HepG2 (cell line): Measurements from ENCODE around the gene GATD1. TPM values are rescaled to one million over a fixed set of nuclear protein-coding genes. Genes with fewer than 3 reads are reported as not detected.

Experiments
- EP300 ChIP-seq, 3 experiments: sonication (generic) in 1 of 3; formaldehyde crosslinking in 1 of 3; IDR thresholded peaks; 2 replicates each; pipeline versions ENCODE4 v1.5.1 to v1.6.1; 2011 to 2020; ENCODE audit warnings: low read depth in 2 of 3, low read length in 2 of 3, borderline replicate concordance in 1 of 3, improper control_type of control experiment in 1 of 3, mild to moderate bottlenecking in 1 of 3, missing genetic modification reagents in 1 of 3, moderate library complexity in 1 of 3
- FIP1L1 ChIP-seq: fragments of 200-400 bp; formaldehyde crosslinking; IDR thresholded peaks from 2 replicates; pipeline ENCODE4 v1.6.1; 2018; ENCODE audit warnings: low read depth, mild to moderate bottlenecking, low read length, moderate library complexity, borderline replicate concordance; ENCODE audit not compliant: insufficient read depth
- HOXA7 ChIP-seq: sonication (generic); formaldehyde crosslinking; IDR thresholded peaks from 2 replicates; pipeline ENCODE4 v1.8.1; 2022; ENCODE audit warnings: mild to moderate bottlenecking, missing genetic modification reagents, moderate library complexity
- ISL2 ChIP-seq: sonication (generic); formaldehyde crosslinking; IDR thresholded peaks from 2 replicates; pipeline ENCODE4 v1.5.0; 2020; ENCODE audit warnings: missing genetic modification reagents
- KDM2A ChIP-seq: sonication (generic); formaldehyde crosslinking; IDR thresholded peaks from 2 replicates; pipeline ENCODE4 v1.4.0; 2020; ENCODE audit warnings: low read depth, missing genetic modification reagents, borderline replicate concordance
- PLRG1 ChIP-seq: fragments of 450-650 bp; conservative IDR thresholded peaks from 2 replicates; pipeline ENCODE4 v1.6.1; 2016
- POLR2G ChIP-seq: fragments of 200-400 bp; formaldehyde crosslinking; IDR thresholded peaks from 2 replicates; pipeline ENCODE4 v1.6.1; 2018; ENCODE audit warnings: mild to moderate bottlenecking, low read depth, low read length, moderate library complexity
- SMAD3 ChIP-seq: sonication (generic); formaldehyde crosslinking; IDR thresholded peaks from 2 replicates; pipeline ENCODE4 v1.4.0; 2020; ENCODE audit warnings: missing genetic modification reagents
- SMARCE1 ChIP-seq: fragments of 450-650 bp; IDR thresholded peaks from 2 replicates; pipeline ENCODE4 v1.6.1; 2017; ENCODE audit warnings: borderline replicate concordance
- SRSF1 ChIP-seq: fragments of 200-400 bp; formaldehyde crosslinking; optimal IDR thresholded peaks from 2 replicates; pipeline ENCODE3; 2017; ENCODE audit warnings: mild to moderate bottlenecking, low read depth, low read length, moderate library complexity
- THYN1 ChIP-seq: sonication (generic); formaldehyde crosslinking; IDR thresholded peaks from 2 replicates; pipeline ENCODE4 v1.8.1; 2023; ENCODE audit warnings: low read depth, mild to moderate bottlenecking, moderate library complexity, missing genetic modification reagents, borderline replicate concordance
- ZNF124 ChIP-seq: sonication (generic); formaldehyde crosslinking; IDR thresholded peaks from 2 replicates; pipeline ENCODE4 v1.4.0; 2020; ENCODE audit warnings: missing genetic modification reagents
- ZNF567 ChIP-seq: sonication (generic); formaldehyde crosslinking; IDR thresholded peaks from 2 replicates; pipeline ENCODE4 v1.8.1; 2023; ENCODE audit warnings: mild to moderate bottlenecking, missing genetic modification reagents, borderline replicate concordance
- ZNF703 ChIP-seq: sonication (generic); formaldehyde crosslinking; IDR thresholded peaks from 2 replicates; pipeline ENCODE4 v1.5.1; 2020; ENCODE audit warnings: missing genetic modification reagents, mild to moderate bottlenecking, moderate library complexity, borderline replicate concordance
- polyA plus RNA-seq, 8 experiments: library from polyadenylated mRNA; depleted of rRNA in 3 of 8; stranded (reverse) in 7 of 8; unstranded in 1 of 8; fragments of >200 nt; fragmentation: Illumina TruSeq in 4 of 8; extraction: Trizol in 4 of 8; gene quantifications; 2 replicates each; pipeline versions ENCODE4 v1.2.1 to v1.2.3, GENCODE V29; 2011 to 2016; ENCODE audit warnings: low read depth in 4 of 8, missing spikeins in 1 of 8, mixed read lengths in 1 of 8; ENCODE audit not compliant: insufficient read depth in 1 of 8
- total RNA-seq, 5 experiments: library from RNA; depleted of rRNA; stranded (reverse); fragments of >200 nt; fragmentation: Illumina TruSeq; extraction: Trizol; gene quantifications; 2 replicates each; pipeline ENCODE4 v1.2.3, GENCODE V29; 2016; ENCODE audit warnings: low read depth in 1 of 5
- TF ChIP-seq, protein P1 (sequence below): sonication (generic); formaldehyde crosslinking; IDR thresholded peaks from 2 replicates; pipeline ENCODE4 v1.8.1; 2023; ENCODE audit warnings: mild to moderate bottlenecking, missing genetic modification reagents
- TF ChIP-seq, protein P2 (sequence below): sonication (generic); formaldehyde crosslinking; IDR thresholded peaks from 2 replicates; pipeline ENCODE4 v1.5.0; 2020; ENCODE audit warnings: missing genetic modification reagents, mild to moderate bottlenecking, borderline replicate concordance
- TF ChIP-seq, protein P3 (sequence below): sonication (generic); formaldehyde crosslinking; IDR thresholded peaks from 2 replicates; pipeline ENCODE4 v1.9.0; 2021; ENCODE audit warnings: missing genetic modification reagents, mild to moderate bottlenecking, borderline replicate concordance
- TF ChIP-seq, protein P4 (sequence below): sonication (generic); formaldehyde crosslinking; IDR thresholded peaks from 2 replicates; pipeline ENCODE4 v1.5.1; 2020; ENCODE audit warnings: mild to moderate bottlenecking, missing genetic modification reagents, borderline replicate concordance
- TF ChIP-seq, protein P5 (sequence below): IDR thresholded peaks from 2 replicates; pipeline ENCODE4 v1.6.1; 2016

Gene GATD1
- total and polyA plus RNA-seq, 2 of the 13 experiments (the other 11 are each of a cell fraction or from before 2014, with no cell fraction given) = 31.3 to 60.5 TPM

DNA sequence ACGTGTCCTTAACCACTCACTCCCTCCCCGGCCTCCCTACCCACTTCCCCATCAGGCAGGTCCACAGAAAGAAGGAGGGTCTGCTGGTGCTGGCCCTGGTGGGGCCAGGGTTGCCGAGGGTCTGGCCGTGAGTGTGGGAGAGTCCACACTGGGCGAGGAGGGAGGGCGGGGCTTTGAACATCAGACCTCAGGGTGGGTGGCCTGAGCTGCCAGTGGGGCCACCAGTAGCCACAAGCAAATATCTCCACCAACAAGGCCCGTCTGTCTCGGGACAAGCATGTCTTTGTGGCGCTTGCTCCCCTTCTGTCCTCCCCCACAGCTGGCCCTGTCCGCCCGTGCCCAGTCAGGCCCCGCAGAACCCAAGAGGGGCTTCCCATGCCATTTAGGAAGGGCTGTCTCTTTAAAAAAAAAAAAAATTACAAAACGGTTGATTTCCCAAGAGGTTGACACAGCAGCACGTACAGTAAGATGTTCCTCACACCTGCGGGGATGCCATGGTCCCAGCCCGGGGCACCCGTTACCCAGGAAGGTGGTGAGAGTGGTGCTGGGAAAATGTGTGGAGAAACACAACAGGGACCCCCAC, 47.7 kb downstream of the GATD1 start (continued):
- TF ChIP-seq, protein P1, sequence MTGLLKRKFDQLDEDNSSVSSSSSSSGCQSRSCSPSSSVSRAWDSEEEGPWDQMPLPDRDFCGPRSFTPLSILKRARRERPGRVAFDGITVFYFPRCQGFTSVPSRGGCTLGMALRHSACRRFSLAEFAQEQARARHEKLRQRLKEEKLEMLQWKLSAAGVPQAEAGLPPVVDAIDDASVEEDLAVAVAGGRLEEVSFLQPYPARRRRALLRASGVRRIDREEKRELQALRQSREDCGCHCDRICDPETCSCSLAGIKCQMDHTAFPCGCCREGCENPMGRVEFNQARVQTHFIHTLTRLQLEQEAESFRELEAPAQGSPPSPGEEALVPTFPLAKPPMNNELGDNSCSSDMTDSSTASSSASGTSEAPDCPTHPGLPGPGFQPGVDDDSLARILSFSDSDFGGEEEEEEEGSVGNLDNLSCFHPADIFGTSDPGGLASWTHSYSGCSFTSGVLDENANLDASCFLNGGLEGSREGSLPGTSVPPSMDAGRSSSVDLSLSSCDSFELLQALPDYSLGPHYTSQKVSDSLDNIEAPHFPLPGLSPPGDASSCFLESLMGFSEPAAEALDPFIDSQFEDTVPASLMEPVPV (CRISPR knock-in tag) = 0 out of 2 replicates have a peak, but pooled peaks have one; percentile 4
- TF ChIP-seq ZNF124 (CRISPR knock-in tag) (no peak), SMAD3 (CRISPR knock-in tag) (0 out of 2 replicates have a peak, but pooled peaks have one; percentile 25), THYN1 (CRISPR knock-in tag) (no peak), ZNF567 (no peak), SRSF1 (peak; percentile 89), SMARCE1 (no peak), HOXA7 (CRISPR knock-in tag) (no peak), FIP1L1 (0 out of 2 replicates have a peak, but pooled peaks have one; percentile 85), ISL2 (CRISPR knock-in tag) (peak; percentile 40; the same call in 1 of the 2 replicates), EP300 (IDR thresholded peaks at IDR 0.05; ENCODE audit: low read depth in 2 of 2, low read length in 2 of 2) (peak in 1 of 2 experiments; percentile 32; a peak in 1 of 4 replicates), EP300 (CRISPR knock-in tag; IDR thresholded peaks at IDR 0.05; ENCODE audit: borderline replicate concordance) (0 out of 2 replicates have a peak, but pooled peaks have one; percentile 12), PLRG1 (no peak), KDM2A (CRISPR knock-in tag) (peak; percentile 87; the same call in 1 of the 2 replicates), ZNF703 (no peak), POLR2G (peak; percentile 94)
- TF ChIP-seq, protein P2, sequence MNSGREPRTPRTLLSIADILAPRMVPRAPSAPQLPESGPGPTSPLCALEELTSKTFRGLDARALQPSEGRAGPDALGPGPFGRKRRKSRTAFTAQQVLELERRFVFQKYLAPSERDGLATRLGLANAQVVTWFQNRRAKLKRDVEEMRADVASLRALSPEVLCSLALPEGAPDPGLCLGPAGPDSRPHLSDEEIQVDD (CRISPR knock-in tag) = no peak
- TF ChIP-seq, protein P3, sequence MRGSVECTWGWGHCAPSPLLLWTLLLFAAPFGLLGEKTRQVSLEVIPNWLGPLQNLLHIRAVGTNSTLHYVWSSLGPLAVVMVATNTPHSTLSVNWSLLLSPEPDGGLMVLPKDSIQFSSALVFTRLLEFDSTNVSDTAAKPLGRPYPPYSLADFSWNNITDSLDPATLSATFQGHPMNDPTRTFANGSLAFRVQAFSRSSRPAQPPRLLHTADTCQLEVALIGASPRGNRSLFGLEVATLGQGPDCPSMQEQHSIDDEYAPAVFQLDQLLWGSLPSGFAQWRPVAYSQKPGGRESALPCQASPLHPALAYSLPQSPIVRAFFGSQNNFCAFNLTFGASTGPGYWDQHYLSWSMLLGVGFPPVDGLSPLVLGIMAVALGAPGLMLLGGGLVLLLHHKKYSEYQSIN (CRISPR knock-in tag) = no peak
- TF ChIP-seq, protein P4, sequence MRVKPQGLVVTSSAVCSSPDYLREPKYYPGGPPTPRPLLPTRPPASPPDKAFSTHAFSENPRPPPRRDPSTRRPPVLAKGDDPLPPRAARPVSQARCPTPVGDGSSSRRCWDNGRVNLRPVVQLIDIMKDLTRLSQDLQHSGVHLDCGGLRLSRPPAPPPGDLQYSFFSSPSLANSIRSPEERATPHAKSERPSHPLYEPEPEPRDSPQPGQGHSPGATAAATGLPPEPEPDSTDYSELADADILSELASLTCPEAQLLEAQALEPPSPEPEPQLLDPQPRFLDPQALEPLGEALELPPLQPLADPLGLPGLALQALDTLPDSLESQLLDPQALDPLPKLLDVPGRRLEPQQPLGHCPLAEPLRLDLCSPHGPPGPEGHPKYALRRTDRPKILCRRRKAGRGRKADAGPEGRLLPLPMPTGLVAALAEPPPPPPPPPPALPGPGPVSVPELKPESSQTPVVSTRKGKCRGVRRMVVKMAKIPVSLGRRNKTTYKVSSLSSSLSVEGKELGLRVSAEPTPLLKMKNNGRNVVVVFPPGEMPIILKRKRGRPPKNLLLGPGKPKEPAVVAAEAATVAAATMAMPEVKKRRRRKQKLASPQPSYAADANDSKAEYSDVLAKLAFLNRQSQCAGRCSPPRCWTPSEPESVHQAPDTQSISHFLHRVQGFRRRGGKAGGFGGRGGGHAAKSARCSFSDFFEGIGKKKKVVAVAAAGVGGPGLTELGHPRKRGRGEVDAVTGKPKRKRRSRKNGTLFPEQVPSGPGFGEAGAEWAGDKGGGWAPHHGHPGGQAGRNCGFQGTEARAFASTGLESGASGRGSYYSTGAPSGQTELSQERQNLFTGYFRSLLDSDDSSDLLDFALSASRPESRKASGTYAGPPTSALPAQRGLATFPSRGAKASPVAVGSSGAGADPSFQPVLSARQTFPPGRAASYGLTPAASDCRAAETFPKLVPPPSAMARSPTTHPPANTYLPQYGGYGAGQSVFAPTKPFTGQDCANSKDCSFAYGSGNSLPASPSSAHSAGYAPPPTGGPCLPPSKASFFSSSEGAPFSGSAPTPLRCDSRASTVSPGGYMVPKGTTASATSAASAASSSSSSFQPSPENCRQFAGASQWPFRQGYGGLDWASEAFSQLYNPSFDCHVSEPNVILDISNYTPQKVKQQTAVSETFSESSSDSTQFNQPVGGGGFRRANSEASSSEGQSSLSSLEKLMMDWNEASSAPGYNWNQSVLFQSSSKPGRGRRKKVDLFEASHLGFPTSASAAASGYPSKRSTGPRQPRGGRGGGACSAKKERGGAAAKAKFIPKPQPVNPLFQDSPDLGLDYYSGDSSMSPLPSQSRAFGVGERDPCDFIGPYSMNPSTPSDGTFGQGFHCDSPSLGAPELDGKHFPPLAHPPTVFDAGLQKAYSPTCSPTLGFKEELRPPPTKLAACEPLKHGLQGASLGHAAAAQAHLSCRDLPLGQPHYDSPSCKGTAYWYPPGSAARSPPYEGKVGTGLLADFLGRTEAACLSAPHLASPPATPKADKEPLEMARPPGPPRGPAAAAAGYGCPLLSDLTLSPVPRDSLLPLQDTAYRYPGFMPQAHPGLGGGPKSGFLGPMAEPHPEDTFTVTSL (CRISPR knock-in tag) = no peak
- TF ChIP-seq, protein P5, sequence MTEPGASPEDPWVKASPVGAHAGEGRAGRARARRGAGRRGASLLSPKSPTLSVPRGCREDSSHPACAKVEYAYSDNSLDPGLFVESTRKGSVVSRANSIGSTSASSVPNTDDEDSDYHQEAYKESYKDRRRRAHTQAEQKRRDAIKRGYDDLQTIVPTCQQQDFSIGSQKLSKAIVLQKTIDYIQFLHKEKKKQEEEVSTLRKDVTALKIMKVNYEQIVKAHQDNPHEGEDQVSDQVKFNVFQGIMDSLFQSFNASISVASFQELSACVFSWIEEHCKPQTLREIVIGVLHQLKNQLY = no peak
